ENCODE data around the gene ATAD3B. TPM values are rescaled to one million over a fixed set of nuclear protein-coding genes. Genes with fewer than 3 reads are reported as not detected.
A peak's percentile ranks its signal among the peaks of the same experiment; 100 is the strongest.

ATAD3B gene
- total and polyA plus RNA-seq, 10 of the 15 experiments (the other 5 are each of a cell fraction or from before 2014, with no cell fraction given) = 0.03 to 38.8 (median 23.8) TPM

DNA sequence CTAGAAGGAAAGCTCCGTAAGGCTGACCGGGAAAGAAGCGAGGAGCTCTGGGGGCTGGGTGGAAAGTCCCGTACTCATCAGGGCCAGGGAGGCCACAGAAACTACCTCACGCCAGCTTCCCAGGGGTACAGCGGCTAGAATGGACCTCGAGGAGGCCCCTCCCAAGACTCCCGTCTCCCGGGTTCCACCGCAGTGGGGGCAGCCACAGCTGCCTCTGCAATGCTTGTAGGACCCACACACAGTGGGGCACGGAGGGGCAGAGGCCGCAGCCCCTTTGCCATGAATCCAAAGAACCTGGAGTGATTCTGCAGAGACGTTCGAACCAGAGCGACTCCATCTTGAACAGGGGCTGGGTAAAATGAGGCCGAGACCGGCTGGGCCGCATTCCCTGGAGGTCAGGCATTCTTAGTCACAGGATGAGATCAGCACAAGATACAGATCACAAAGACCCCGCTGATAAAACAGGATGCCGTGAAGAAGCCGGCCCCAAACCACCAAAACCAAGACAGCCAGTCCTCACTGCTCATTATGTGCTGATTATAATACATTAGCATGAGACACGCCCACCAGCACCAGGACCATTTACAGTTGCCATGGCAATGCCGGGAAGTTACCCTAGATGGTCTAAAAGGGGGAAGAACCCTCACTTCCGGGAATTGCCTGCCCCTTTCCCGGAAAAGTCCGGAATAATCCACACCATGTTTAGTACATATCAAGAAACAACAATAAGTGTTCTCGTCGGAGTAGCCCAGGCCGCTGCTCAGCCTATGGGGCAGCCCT is 48.9 kb upstream of the ATAD3B start:
- no peaks in the 10 kb centered on the region for H3K79me2 ChIP-seq (ENCODE audit: control insufficient read depth, insufficient read depth, low read length)
- ATAC-seq (peak; percentile 54), DNase-seq (ENCODE audit: low read depth, low spot score) (no peak), FAIRE-seq (no peak)
- no peaks in the 10 kb centered on the region for H3K36me3 ChIP-seq (ENCODE audit: control insufficient read depth in 2 of 2, insufficient read depth in 2 of 2, low read length in 1 of 2)
- no peaks in the 10 kb centered on the region for H3K27me3 ChIP-seq (replicated peaks in 1 of 2; ENCODE audit: control insufficient read depth in 2 of 2, insufficient read depth in 2 of 2, low read length in 1 of 2)
- POLR2A ChIA-PET = interaction anchor here (0.9 to 2.2 kb wide), 4 partner anchors 14 to 16 kb away, joined by 3 to 9 read pairs (median 4); no protein-coding TSS in a partner anchor
- no TSS peak for BruUV-seq (replicated peaks)
- H2AFZ ChIP-seq (ENCODE audit: control insufficient read depth, low read depth, low read length) = no peak overlapping the region
- WGBS (ENCODE audit: insufficient coverage, insufficient replicate concordance, low lambda C conversion rate, missing lambda C conversion rate) = 51% methylated on average over 29 of the region's 29 CpGs
- in situ Hi-C loops (cut with MboI) (no loop called here), intact Hi-C loops (cut with micrococcal nuclease; ENCODE audit: unreplicated experiment) (no loop called here)
- CTCF ChIA-PET = interaction anchor here (1.1 kb wide), 1 partner anchor 83 kb away, joined by 4 read pairs; no protein-coding TSS in a partner anchor
- SMC1A ChIA-PET (ENCODE audit: uncharacterized antibody, unreplicated experiment) = no interaction called here
- no peaks in the 10 kb centered on the region for H4K20me1 ChIP-seq (ENCODE audit: control insufficient read depth, insufficient read depth)
- no peak overlapping the region for H3K4me3 ChIP-seq
- H3K9me3 ChIP-seq (replicated peaks; ENCODE audit: control insufficient read depth, insufficient read depth, low read length) = no peaks in the 10 kb centered on the region
- no peak overlapping the region for H3K27ac ChIP-seq (ENCODE audit: control insufficient read depth, insufficient read depth)
- H3K9ac ChIP-seq (ENCODE audit: control insufficient read depth, insufficient read depth, low read length) = no peak overlapping the region
- RAD21 ChIA-PET (ENCODE audit: unreplicated experiment) = interaction anchor here (1.2 to 1.5 kb wide), 2 partner anchors 15 to 18 kb away, joined by 5 read pairs; no protein-coding TSS in a partner anchor
- peaks cover 25% of the 10 kb centered on the region for H3K4me1 ChIP-seq (ENCODE audit: control insufficient read depth, insufficient read depth, low read length)
- 0 out of 2 replicates have a peak overlapping the region, but pooled peaks have one; percentile 15 for H3K4me2 ChIP-seq (ENCODE audit: control insufficient read depth, insufficient read depth)
- TF ChIP-seq, protein P1, sequence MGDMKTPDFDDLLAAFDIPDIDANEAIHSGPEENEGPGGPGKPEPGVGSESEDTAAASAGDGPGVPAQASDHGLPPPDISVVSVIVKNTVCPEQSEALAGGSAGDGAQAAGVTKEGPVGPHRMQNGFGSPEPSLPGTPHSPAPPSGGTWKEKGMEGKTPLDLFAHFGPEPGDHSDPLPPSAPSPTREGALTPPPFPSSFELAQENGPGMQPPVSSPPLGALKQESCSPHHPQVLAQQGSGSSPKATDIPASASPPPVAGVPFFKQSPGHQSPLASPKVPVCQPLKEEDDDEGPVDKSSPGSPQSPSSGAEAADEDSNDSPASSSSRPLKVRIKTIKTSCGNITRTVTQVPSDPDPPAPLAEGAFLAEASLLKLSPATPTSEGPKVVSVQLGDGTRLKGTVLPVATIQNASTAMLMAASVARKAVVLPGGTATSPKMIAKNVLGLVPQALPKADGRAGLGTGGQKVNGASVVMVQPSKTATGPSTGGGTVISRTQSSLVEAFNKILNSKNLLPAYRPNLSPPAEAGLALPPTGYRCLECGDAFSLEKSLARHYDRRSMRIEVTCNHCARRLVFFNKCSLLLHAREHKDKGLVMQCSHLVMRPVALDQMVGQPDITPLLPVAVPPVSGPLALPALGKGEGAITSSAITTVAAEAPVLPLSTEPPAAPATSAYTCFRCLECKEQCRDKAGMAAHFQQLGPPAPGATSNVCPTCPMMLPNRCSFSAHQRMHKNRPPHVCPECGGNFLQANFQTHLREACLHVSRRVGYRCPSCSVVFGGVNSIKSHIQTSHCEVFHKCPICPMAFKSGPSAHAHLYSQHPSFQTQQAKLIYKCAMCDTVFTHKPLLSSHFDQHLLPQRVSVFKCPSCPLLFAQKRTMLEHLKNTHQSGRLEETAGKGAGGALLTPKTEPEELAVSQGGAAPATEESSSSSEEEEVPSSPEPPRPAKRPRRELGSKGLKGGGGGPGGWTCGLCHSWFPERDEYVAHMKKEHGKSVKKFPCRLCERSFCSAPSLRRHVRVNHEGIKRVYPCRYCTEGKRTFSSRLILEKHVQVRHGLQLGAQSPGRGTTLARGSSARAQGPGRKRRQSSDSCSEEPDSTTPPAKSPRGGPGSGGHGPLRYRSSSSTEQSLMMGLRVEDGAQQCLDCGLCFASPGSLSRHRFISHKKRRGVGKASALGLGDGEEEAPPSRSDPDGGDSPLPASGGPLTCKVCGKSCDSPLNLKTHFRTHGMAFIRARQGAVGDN (IDR thresholded peaks at IDR 0.05) = peak; percentile 100
- TF ChIP-seq BMI1 (IDR thresholded peaks at IDR 0.05; ENCODE audit: borderline replicate concordance) = peak; percentile 70
- TF ChIP-seq, protein P2, sequence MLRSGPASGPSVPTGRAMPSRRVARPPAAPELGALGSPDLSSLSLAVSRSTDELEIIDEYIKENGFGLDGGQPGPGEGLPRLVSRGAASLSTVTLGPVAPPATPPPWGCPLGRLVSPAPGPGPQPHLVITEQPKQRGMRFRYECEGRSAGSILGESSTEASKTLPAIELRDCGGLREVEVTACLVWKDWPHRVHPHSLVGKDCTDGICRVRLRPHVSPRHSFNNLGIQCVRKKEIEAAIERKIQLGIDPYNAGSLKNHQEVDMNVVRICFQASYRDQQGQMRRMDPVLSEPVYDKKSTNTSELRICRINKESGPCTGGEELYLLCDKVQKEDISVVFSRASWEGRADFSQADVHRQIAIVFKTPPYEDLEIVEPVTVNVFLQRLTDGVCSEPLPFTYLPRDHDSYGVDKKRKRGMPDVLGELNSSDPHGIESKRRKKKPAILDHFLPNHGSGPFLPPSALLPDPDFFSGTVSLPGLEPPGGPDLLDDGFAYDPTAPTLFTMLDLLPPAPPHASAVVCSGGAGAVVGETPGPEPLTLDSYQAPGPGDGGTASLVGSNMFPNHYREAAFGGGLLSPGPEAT (IDR thresholded peaks at IDR 0.05; ENCODE audit: low read depth) = peak; percentile 58; the same call in 1 of the 2 replicates
- TF ChIP-seq, protein P3, sequence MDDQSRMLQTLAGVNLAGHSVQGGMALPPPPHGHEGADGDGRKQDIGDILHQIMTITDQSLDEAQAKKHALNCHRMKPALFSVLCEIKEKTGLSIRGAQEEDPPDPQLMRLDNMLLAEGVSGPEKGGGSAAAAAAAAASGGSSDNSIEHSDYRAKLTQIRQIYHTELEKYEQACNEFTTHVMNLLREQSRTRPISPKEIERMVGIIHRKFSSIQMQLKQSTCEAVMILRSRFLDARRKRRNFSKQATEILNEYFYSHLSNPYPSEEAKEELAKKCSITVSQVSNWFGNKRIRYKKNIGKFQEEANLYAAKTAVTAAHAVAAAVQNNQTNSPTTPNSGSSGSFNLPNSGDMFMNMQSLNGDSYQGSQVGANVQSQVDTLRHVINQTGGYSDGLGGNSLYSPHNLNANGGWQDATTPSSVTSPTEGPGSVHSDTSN (IDR thresholded peaks at IDR 0.05; ENCODE audit: insufficient replicate concordance, low read depth, low read length) = no peak
- TF ChIP-seq, protein P4, sequence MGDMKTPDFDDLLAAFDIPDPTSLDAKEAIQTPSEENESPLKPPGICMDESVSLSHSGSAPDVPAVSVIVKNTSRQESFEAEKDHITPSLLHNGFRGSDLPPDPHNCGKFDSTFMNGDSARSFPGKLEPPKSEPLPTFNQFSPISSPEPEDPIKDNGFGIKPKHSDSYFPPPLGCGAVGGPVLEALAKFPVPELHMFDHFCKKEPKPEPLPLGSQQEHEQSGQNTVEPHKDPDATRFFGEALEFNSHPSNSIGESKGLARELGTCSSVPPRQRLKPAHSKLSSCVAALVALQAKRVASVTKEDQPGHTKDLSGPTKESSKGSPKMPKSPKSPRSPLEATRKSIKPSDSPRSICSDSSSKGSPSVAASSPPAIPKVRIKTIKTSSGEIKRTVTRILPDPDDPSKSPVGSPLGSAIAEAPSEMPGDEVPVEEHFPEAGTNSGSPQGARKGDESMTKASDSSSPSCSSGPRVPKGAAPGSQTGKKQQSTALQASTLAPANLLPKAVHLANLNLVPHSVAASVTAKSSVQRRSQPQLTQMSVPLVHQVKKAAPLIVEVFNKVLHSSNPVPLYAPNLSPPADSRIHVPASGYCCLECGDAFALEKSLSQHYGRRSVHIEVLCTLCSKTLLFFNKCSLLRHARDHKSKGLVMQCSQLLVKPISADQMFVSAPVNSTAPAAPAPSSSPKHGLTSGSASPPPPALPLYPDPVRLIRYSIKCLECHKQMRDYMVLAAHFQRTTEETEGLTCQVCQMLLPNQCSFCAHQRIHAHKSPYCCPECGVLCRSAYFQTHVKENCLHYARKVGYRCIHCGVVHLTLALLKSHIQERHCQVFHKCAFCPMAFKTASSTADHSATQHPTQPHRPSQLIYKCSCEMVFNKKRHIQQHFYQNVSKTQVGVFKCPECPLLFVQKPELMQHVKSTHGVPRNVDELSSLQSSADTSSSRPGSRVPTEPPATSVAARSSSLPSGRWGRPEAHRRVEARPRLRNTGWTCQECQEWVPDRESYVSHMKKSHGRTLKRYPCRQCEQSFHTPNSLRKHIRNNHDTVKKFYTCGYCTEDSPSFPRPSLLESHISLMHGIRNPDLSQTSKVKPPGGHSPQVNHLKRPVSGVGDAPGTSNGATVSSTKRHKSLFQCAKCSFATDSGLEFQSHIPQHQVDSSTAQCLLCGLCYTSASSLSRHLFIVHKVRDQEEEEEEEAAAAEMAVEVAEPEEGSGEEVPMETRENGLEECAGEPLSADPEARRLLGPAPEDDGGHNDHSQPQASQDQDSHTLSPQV (IDR thresholded peaks at IDR 0.05) = peak; percentile 99
- no peak for TF ChIP-seq SMAD5 (IDR thresholded peaks at IDR 0.05; ENCODE audit: low read depth)
- peak; percentile 35 for TF ChIP-seq MTA2 (IDR thresholded peaks at IDR 0.05; ENCODE audit: low read depth)
